ENCODE measurements around the gene ARAP1.

- TF ChIP-seq CTCF (IDR thresholded peaks at IDR 0.05) (no peak), POLR2AphosphoS5 (IDR thresholded peaks at IDR 0.05) (no peak), EP300 (IDR thresholded peaks at IDR 0.05) (no peak)
Observed at GRCh38 chr11:72688929-72689328, 63.3 kb downstream of the ARAP1 start.
